ENCODE results near the gene CPNE4.
A peak's percentile ranks its signal among the peaks of the same experiment; 100 is the strongest.

The CPNE4 gene

DNA sequence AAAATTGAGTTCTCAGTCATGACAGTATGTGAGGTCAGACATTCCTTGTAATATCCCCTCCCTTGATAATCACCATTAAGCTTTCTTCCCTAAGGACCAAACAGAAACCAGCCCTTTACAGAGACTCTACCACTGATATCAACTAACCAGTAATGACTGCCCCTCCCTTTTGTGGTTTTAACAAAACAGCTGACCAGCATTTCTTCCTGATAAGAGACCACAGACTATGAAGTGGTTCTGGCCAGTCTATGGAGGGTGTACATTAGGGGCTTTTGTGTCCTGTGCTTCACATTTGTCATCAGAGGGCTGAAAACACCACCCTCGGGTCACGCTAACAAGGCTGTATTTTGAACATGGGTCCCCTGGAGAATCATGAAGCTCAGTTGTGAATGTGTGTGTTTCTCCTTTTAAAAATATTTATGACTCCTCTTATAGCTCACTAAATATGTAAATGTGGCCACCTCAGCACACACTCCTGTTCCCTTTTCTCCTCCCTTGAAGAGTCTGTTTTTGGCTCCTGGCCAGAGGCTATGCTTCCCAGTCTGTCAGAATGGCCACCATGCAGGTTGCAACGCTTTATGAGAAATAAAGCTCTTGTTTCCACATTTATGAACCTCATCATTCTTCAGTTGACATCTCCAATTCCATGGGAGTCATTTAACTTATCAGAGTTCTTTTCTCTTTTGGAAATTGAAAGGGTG, 239.3 kb downstream of the CPNE4 start:
- no peak overlapping the region for H3K4me3 ChIP-seq (replicated peaks in 1 of 2; ENCODE audit: low read depth in 2 of 2, low read length in 2 of 2)
- peak; percentile 4 to 51 for DNase-seq (ENCODE audit: low read depth in 2 of 2)
- no peak for TF ChIP-seq CTCF (IDR thresholded peaks at IDR 0.05; ENCODE audit: low read depth, low read length)

DNA sequence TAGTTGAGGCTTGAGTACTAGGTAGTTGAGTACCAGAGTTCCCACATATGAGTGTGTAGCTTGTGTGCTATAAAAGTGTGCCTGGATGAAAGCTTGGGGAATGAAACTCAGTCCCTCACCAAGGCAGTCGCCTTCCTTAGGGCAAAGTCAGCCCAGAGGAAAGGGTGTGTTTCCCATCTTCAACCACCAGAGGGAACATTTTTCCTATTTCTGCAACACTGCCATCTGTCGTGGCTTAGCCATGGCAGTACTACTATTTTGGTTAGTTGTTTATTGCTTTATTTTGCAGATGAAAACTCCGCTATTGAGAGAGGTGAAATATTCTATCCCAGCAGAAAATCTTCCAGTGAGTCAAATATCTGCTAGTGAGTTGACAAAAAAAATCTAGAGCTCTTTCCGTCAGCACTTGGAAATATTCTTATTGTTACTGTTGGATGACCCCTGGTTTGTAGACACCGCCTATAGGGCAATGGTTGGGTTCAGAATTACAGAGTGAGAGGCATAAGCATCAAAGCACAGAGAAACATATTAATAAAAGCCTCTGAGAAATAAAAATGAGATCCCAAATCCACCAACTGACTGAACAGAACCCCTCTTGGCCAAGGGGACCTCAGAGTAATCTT, 239.9 kb downstream of the CPNE4 start:
- no peak overlapping the region for H3K4me3 ChIP-seq (replicated peaks in 1 of 2; ENCODE audit: low read depth in 2 of 2, low read length in 2 of 2)
- DNase-seq (ENCODE audit: low read depth in 2 of 2) = peak; percentile 76 to 78
- TF ChIP-seq CTCF (IDR thresholded peaks at IDR 0.05; ENCODE audit: low read depth, low read length) = peak; percentile 83

GRCh38 chr3:131793870-131794269, 240.9 kb downstream of the CPNE4 start:
- no peak for DNase-seq (ENCODE audit: low read depth in 2 of 2)
- no peak overlapping the region for H3K4me3 ChIP-seq (replicated peaks in 1 of 2; ENCODE audit: low read depth in 2 of 2, low read length in 2 of 2)
- no peak for TF ChIP-seq CTCF (IDR thresholded peaks at IDR 0.05; ENCODE audit: low read depth, low read length)

GRCh38 chr3:131789188-131789587, 245.6 kb downstream of the CPNE4 start:
- no peak overlapping the region for H3K4me3 ChIP-seq (replicated peaks in 1 of 2; ENCODE audit: low read depth in 2 of 2, low read length in 2 of 2)
- no peak for TF ChIP-seq CTCF (IDR thresholded peaks at IDR 0.05; ENCODE audit: low read depth, low read length)
- no peak for DNase-seq (ENCODE audit: low read depth in 2 of 2)

GRCh38 chr3:131786386-131786785, 248.4 kb downstream of the CPNE4 start:
- no peak for TF ChIP-seq CTCF (IDR thresholded peaks at IDR 0.05; ENCODE audit: low read depth, low read length)
- no peak for DNase-seq (ENCODE audit: low read depth in 2 of 2)
- no peak overlapping the region for H3K4me3 ChIP-seq (replicated peaks in 1 of 2; ENCODE audit: low read depth in 2 of 2, low read length in 2 of 2)

DNA sequence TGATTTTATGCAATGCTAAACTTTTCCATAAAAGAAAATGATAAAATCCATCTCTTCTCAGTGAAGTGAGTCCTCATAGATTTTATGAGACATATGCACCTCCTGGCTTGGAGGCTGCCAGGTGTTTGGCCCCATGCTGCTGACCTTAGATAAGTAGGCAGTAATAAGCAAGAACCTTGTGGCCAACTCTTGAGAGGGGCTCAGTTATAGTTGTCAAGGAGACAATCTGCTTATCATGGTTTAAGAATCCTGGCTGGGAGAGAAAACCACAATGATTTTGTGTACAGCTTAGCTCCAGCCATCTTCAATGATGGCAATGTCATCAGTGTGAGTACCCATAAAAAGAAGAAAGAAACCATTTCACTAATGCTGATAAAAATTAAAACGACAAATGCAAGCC, 252.1 kb downstream of the CPNE4 start:
- no peak for TF ChIP-seq CTCF (IDR thresholded peaks at IDR 0.05; ENCODE audit: low read depth, low read length)
- H3K4me3 ChIP-seq (replicated peaks in 1 of 2; ENCODE audit: low read depth in 2 of 2, low read length in 2 of 2) = no peak overlapping the region
- DNase-seq (ENCODE audit: low read depth in 2 of 2) = no peak
